Transverse colon (tissue), 4 donors: ENCODE results near the gene EIF6. TPM values are rescaled to one million over a fixed set of nuclear protein-coding genes. Genes with fewer than 3 reads are reported as not detected.

ENCODE experiments used
- DNase-seq: peaks from one replicate; pipeline ENCODE4 v3.0.0-alpha.2; 2019
- H3K27ac ChIP-seq, 4 donors: fragments of 200-600 bp; sonication (generic); 2 replicates each; pipeline ENCODE4 v1.5.1; 2016 to 2018; ENCODE audit warnings: inconsistent platforms in 4 of 4
- H3K27me3 ChIP-seq: fragments of 200-600 bp; sonication (generic); 2 replicates; pipeline ENCODE4 v1.5.1; 2017; ENCODE audit warnings: inconsistent platforms
- H3K36me3 ChIP-seq, 4 donors: fragments of 200-600 bp; sonication (generic); 2 replicates each; pipeline ENCODE4 v1.5.1; 2017 to 2019; ENCODE audit warnings: inconsistent platforms in 4 of 4
- H3K4me1 ChIP-seq, 4 donors: fragments of 200-600 bp; sonication (generic); 2 replicates each; pipeline ENCODE4 v1.5.1; 2017 to 2020; ENCODE audit warnings: inconsistent platforms in 4 of 4
- H3K4me3 ChIP-seq, 4 donors: fragments of 200-600 bp; sonication (generic); 1 replicate in 1 of 4; 2 replicates in 3 of 4; pipeline versions ENCODE4 v1.5.1 to v1.6.1; 2017 to 2019; ENCODE audit warnings: inconsistent platforms in 4 of 4
- H3K9me3 ChIP-seq, 2 donors: fragments of 200-600 bp; sonication (generic); 2 replicates each; pipeline ENCODE4 v1.5.1; 2017 to 2019; ENCODE audit warnings: inconsistent platforms in 2 of 2
- CTCF ChIP-seq, 5 experiments: fragments of 200-600 bp in 3 of 5; fragments of 450-650 bp in 2 of 5; sonication (generic) in 3 of 5; IDR thresholded peaks; 1 replicate in 2 of 5; 2 replicates in 3 of 5; pipeline ENCODE4 v1.5.1; 2016 to 2017; ENCODE audit warnings: antibody characterized with exemption in 5 of 5, inconsistent platforms in 3 of 5, mild to moderate bottlenecking in 2 of 5, moderate library complexity in 1 of 5
- EP300 ChIP-seq: sonication (generic); formaldehyde crosslinking; IDR thresholded peaks from one replicate; pipeline ENCODE4 v1.6.1; 2017; ENCODE audit warnings: antibody characterized with exemption, low read depth
- POLR2A ChIP-seq: fragments of 450-650 bp; IDR thresholded peaks from one replicate; pipeline ENCODE4 v1.6.1; 2016; ENCODE audit warnings: antibody characterized with exemption, mild to moderate bottlenecking, moderate library complexity
- POLR2AphosphoS5 ChIP-seq, 3 donors: sonication (generic); formaldehyde crosslinking; IDR thresholded peaks; one replicate each; pipeline ENCODE4 v1.6.1; 2016; ENCODE audit warnings: antibody characterized with exemption in 3 of 3
- WGBS, 2 donors: methylation state at CpG; one replicate each; pipeline ENCODE4 v1.1.5; 2018; ENCODE audit warnings: low coverage in 1 of 2; 5-methylcytosine and 5-hydroxymethylcytosine counted together
- in situ Hi-C, 4 donors: fragments of 200-750 bp; cut with MboI; loops; one replicate each; pipeline versions ENCODE4 v1.15.0 to v1.15.1; 2017; ENCODE audit warnings: low sequenced_read_pairs in 3 of 4, low pct_ligation_motif_present in 1 of 4, low pct_unique_long_range_greater_than_20kb in 1 of 4
- intact Hi-C: fragments of 100-400 bp; cut with DNase I; formaldehyde crosslinking; loops from one replicate; pipeline ENCODE4 v1.15.1; 2023; ENCODE audit warnings: low total_unique reads
- total RNA-seq, 4 donors: library from RNA; depleted of rRNA; stranded (reverse); fragments of >200 nt; gene quantifications; one replicate each; pipeline ENCODE4 v1.1.0, GENCODE V29; 2016

The EIF6 gene
- total RNA-seq, 4 donors from 2014 or later, result 54.9 to 168 (median 100) TPM

DNA sequence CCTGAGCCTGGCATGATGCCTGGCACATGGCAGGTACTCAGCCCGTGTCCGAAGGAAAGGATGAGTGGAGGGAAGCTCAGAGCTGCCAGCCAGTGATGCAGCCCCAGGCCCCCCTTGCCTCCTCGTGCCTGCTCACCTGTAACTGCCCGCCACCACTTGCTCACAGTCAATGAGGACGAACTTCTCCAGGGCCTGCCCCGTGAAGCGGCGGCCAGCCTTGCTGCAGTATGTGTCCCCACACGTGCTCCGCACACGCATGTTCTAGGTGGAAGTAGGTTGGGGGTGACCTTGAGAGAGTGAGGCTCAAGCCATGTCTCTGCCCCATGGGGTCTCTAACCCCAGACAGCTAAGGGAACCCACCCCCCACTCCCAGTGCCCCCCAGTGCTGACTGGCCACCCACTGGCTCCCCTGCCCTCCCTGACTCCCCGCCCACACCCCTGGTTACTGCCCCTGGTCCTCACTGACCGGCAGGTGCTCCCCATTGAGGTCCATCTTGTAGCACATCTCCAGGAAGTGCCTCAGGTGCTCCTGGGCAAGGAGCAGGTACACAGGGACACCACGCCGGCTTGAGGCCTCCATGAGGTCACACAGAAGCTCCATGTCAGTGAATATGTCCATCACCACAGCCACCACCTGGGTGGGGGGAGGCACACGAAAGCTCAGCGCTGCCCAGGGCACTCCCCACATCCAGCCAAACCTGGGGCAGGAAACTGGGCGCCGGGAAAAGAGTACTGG lies 3.9 kb upstream of the EIF6 start:
- no peak for DNase-seq
- 84% methylated on average over 19 of the region's 19 CpGs; no CpG with 5 or more reads in 1 of the 2 donors for WGBS, 2 donors
- Histone ChIP-seq H3K4me3 (no peak overlapping the region), H3K4me1 (peaks cover 7 to 18% (median 13%) of the 10 kb centered on the region in 4 donors), H3K27ac (no peak overlapping the region), H3K9me3 (no peaks in the 10 kb centered on the region), H3K36me3 (no peaks in the 10 kb centered on the region), H3K27me3 (no peaks in the 10 kb centered on the region)
- intact Hi-C loops, result no loop called here
- in situ Hi-C loops, result no loop called here
- TF ChIP-seq POLR2A, result no peak
- TF ChIP-seq CTCF (IDR thresholded peaks at IDR 0.05), result no peak
- no peak for TF ChIP-seq EP300
- no peak for TF ChIP-seq POLR2AphosphoS5 (IDR thresholded peaks at IDR 0.05)

DNA sequence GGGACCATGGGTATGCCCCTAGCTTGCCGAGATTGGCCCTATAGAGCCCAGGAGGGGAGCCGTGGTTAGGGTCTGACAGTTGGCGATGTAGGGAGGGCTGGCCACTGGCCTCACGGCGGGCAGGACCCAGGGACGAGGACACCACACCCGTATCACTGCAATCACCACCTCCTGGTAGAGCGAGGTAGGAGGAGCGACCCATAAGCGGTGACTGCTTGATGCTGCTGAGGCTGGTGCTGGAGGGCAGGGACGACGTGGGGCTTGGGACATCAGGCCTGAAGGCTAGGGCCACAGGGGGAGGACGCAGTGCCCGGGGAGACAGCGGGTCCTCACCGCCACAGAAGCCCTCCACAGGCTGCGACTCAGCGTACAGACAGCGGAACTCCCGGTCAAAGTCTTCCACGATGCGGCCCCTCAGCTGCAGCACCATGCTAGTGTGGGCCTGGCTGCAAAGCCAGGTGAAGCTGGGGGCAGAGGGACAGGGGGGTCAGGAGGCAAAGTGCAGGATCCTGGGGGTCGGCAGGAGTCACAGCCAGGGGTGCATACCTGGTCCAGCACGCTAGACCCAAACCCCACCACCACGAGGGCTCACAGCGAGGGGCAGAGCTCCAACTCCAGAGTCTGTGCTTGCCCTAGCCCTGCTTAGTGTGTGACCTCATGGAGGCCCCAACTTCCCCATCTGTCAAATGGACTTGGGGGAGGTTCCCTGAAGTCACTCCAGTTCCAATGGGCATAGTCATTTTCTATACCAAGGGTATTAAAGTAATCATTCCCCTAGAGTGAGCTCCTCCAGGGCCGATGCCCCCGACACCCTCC lies 3.1 kb upstream of the EIF6 start:
- H3K4me1 ChIP-seq, result peaks cover 10 to 25% (median 20%) of the 10 kb centered on the region in 4 donors
- in situ Hi-C loops, result no loop called here
- no peaks in the 10 kb centered on the region for H3K9me3 ChIP-seq
- no peak for DNase-seq
- intact Hi-C loops, result no loop called here
- TF ChIP-seq POLR2AphosphoS5 (IDR thresholded peaks at IDR 0.05), result no peak
- no peak for TF ChIP-seq CTCF (IDR thresholded peaks at IDR 0.05)
- no peak for TF ChIP-seq EP300
- TF ChIP-seq POLR2A, result no peak
- H3K27me3 ChIP-seq, result no peaks in the 10 kb centered on the region
- no peaks in the 10 kb centered on the region for H3K36me3 ChIP-seq
- H3K4me3 ChIP-seq, result no peak overlapping the region
- 84% methylated on average over 27 of the region's 28 CpGs; no CpG with 5 or more reads in 1 of the 2 donors for WGBS, 2 donors
- H3K27ac ChIP-seq, result no peak overlapping the region

DNA sequence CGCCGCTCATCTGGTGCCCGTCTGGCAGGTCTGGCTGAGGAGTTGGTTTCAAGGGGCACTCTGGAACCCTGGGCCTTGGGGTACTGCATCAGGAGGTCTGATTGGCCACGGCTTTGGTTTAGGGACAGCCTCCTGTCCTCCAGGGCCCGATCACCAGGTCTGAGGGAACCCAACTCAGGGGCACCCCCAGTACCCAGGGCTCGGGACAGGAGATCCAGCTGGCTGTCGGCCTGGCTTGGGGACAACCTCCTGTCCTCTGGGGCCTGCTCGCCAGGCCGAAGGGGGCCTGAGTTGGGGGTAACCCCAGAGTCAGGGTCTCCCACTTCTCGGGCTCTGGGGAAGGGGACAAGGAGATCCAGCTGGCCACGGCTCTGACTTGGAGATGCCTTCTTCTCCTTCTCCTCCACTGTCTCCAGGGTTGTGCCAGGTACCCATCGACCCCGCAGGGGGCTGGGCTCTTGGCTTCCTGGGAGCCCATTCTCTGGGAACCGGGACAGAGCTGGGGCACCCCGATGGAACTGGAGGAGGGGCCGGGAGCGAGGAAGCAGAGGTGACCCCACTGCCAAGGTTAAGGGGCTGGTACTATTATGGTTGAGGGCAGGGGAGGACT lies 2.4 kb upstream of the EIF6 start:
- peak overlapping the region in 1 of 4 donors; percentile 41 for H3K27ac ChIP-seq
- H3K36me3 ChIP-seq, result no peaks in the 10 kb centered on the region
- H3K9me3 ChIP-seq, result no peaks in the 10 kb centered on the region
- intact Hi-C loops, result no loop called here
- in situ Hi-C loops, result no loop called here
- 91% methylated on average over 14 of the region's 17 CpGs; no CpG with 5 or more reads in 1 of the 2 donors for WGBS, 2 donors
- TF ChIP-seq POLR2A (no peak), POLR2AphosphoS5 (IDR thresholded peaks at IDR 0.05) (no peak), CTCF (IDR thresholded peaks at IDR 0.05) (no peak), EP300 (no peak)
- H3K4me1 ChIP-seq, result peaks cover 10 to 32% (median 21%) of the 10 kb centered on the region in 4 donors
- no peak overlapping the region for H3K4me3 ChIP-seq
- no peaks in the 10 kb centered on the region for H3K27me3 ChIP-seq
- DNase-seq, result no peak
